IMR-90 (cell line): Measurements from ENCODE around the gene ERMN.

Experiments used
- BHLHE40 ChIP-seq: fragments of 150-350 bp; IDR thresholded peaks from 2 replicates; pipeline ENCODE4 v1.6.1; 2016; ENCODE audit warnings: mild to moderate bottlenecking, low read depth, low read length
- CEBPB ChIP-seq: IDR thresholded peaks from 2 replicates; pipeline ENCODE4 v1.6.1; 2012; ENCODE audit warnings: low read depth, low read length, improper control_type of control experiment
- CHD1 ChIP-seq: IDR thresholded peaks from 2 replicates; pipeline ENCODE4 v1.6.1; 2012; ENCODE audit warnings: low read depth, low read length, improper control_type of control experiment
- CTCF ChIP-seq: conservative IDR thresholded peaks from 2 replicates; pipeline ENCODE4 v1.5.1; 2012; ENCODE audit warnings: mild to moderate bottlenecking, low read depth, low read length, improper control_type of control experiment
- FOS ChIP-seq: fragments of 150-350 bp; IDR thresholded peaks from 2 replicates; pipeline ENCODE4 v1.6.1; 2016; ENCODE audit warnings: low read depth, low read length
- MAFK ChIP-seq: IDR thresholded peaks from 2 replicates; pipeline ENCODE4 v1.6.1; 2012; ENCODE audit warnings: low read depth, low read length, improper control_type of control experiment
- MAZ ChIP-seq: IDR thresholded peaks from 2 replicates; pipeline ENCODE4 v1.6.1; 2012; ENCODE audit warnings: low read depth, mild to moderate bottlenecking, low read length, improper control_type of control experiment, moderate library complexity, borderline replicate concordance
- MXI1 ChIP-seq: IDR thresholded peaks from 2 replicates; pipeline ENCODE4 v1.6.1; 2012; ENCODE audit warnings: low read depth, mild to moderate bottlenecking, low read length, moderate library complexity, borderline replicate concordance
- POLR2A ChIP-seq: IDR thresholded peaks from 2 replicates; pipeline ENCODE4 v1.6.1; 2012; ENCODE audit warnings: mild to moderate bottlenecking, low read depth, low read length
- RAD21 ChIP-seq: IDR thresholded peaks from 2 replicates; pipeline ENCODE4 v1.6.1; 2012; ENCODE audit warnings: low read length, improper control_type of control experiment
- RCOR1 ChIP-seq: IDR thresholded peaks from 2 replicates; pipeline ENCODE4 v1.6.1; 2012; ENCODE audit warnings: mild to moderate bottlenecking, low read length, improper control_type of control experiment; ENCODE audit not compliant: insufficient replicate concordance
- RFX5 ChIP-seq: IDR thresholded peaks from 2 replicates; pipeline ENCODE4 v1.8.0; 2012; ENCODE audit warnings: low read depth, mild to moderate bottlenecking, low read length, moderate library complexity
- SMC3 ChIP-seq: fragments of 150-350 bp; IDR thresholded peaks from 2 replicates; pipeline ENCODE4 v1.6.1; 2016; ENCODE audit warnings: low read depth, mild to moderate bottlenecking, antibody characterized with exemption, low read length, moderate library complexity
- USF2 ChIP-seq: fragments of 150-350 bp; IDR thresholded peaks from 2 replicates; pipeline ENCODE4 v1.6.1; 2017; ENCODE audit warnings: mild to moderate bottlenecking, antibody characterized with exemption, low read length, low read depth

GRCh38 chr2:157337978-157338377, 12.4 kb upstream of the ERMN start:
- no peak for TF ChIP-seq CTCF
- TF ChIP-seq USF2 = no peak
- no peak for TF ChIP-seq POLR2A
- no peak for TF ChIP-seq MAZ
- no peak for TF ChIP-seq RFX5
- no peak for TF ChIP-seq MXI1
- no peak for TF ChIP-seq RCOR1
- TF ChIP-seq FOS = no peak
- no peak for TF ChIP-seq RAD21
- no peak for TF ChIP-seq CEBPB
- no peak for TF ChIP-seq BHLHE40
- TF ChIP-seq MAFK = no peak
- TF ChIP-seq CHD1 = no peak
- TF ChIP-seq SMC3 = no peak
